ENCODE measurements around the gene ABCD2.
"Not testable (repeated sequence)": the region's sequence is repeated elsewhere in the genome, so short reads cannot be mapped to it uniquely, and the experiment has no call there.

ABCD2 gene

DNA sequence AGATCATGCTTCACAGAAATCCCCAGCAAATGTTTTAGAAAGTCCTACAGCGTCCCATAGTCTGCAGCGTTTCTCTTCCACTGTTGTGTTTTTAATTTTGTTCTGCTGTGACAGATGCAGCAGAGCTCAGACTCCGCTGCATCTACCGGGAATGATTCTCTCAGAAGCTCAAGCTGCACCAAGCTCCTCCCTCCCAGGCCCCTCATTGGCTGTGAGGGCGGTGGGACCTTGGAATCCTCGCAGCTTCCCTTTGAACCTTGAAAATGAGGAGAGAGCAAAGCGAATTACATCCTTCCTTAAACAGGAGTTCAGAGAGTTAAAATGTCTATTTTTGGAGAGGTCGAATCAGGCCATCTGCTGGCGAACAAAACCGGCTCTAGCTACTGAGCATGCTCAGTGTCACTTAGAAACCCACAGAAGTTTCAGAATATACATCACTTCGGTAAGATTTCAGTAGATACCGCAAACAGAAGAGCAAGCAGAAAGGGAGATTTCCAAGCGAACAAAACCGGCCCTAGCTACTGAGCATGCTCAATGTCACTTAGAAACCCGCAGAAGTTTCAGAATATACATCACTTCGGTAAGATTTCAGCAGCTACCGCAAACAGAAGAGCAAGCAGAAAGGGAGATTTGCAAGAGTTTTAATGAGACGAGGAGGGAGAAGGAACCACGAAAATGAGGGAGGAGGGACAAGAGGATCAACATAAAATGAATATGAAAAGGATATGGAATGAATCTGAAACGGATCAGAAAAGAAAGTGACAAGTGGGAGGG lies at the start of gene ABCD2:
Gene ABCD2, minus strand, starts transcription at position 144 of the 774 bp plus-strand sequence. CDS start 188 bp downstream, outside the sequence.
- peak; percentile 76 for DNase-seq

GRCh38 chr12:39660101-39660500 lies 40.5 kb upstream of the ABCD2 start:
- DNase-seq: no peak

DNA sequence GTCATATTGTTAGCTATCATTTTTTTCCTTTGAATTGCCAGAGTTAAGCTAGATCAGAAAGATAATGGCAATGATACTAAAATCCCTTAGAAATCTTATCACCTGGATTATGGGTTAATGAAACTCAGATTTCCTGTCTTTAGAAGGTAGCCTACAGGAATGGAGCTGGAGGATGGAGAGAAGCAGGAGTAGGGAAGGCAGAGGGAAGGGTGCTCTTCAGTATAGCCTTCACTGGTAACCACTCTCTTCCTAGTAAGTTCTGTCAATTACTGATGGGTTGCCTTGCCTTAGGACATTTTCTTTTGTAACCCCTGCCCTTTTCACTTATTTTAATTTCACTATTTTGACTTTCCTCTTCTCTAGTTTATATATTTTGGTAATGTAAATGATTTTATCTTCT lies 27.8 kb upstream of the ABCD2 start:
- DNase-seq: no peak

DNA sequence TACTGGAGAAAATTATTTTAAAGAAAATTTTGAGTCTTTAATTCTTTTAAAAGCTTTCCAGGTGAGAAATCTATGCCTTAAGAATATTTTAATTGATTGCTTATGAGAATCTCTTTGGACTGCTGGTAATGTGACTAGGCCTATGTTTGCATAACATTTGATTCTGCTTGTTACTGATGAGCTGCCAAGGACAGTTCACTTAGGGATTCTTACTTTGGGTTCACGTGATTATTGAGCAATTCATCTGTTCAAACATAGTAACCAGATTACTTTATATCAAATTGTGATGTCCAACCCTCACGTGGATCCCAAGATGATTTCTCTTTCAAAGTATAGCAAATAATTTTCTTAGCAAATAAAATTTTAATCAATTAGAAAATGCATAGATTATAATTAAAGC lies 27.4 kb upstream of the ABCD2 start:
- DNase-seq: no peak

- DNase-seq: no peak
Measured at GRCh38 chr12:39643052-39643451, 23.4 kb upstream of the ABCD2 start.

GRCh38 chr12:39638840-39639239 lies 19.2 kb upstream of the ABCD2 start:
- DNase-seq: no peak

GRCh38 chr12:39638178-39638577 lies 18.6 kb upstream of the ABCD2 start:
- DNase-seq: no peak

- no peak for DNase-seq
Measured at GRCh38 chr12:39632670-39633069, 13.1 kb upstream of the ABCD2 start.

DNA sequence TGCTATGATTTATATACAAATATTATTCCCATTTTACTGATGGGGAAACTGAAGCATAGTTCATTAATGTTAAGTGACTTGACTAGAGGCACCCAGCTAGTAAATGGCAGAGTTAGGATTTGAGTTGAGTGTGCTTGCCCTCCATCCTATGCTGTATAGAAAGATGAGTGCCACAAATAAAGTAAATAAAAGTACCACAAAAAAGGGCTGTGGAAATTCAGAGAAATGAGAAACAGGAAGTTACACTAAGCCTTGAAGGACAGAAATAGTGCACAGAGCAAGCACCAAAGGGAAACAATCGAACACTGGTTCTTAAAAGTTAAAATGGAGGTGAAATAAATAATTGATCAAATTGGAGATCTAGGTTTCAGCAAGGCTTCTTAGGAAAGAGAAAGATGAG lies 9.2 kb upstream of the ABCD2 start:
- no peak for DNase-seq

DNA sequence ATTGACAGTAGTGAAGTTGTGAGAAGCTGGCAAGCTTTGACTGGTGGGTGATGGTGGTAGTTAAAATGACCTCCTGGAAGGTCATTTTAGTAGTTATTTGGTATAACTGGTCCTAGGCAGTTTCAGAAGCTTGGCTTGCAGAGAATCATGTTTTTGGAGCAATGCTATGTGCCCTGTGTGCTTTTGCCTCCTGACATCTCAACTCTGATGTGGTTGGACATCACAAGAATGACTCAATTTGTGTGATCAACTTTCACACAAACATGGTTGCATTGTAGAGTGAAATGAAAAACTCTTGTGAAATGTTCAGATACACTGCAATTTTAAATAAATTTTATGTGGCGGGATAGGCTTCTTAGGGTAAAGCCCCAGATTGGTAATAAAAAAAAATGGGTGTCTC lies 8.3 kb upstream of the ABCD2 start:
- DNase-seq: no peak

GRCh38 chr12:39626033-39626814 lies 6.6 kb upstream of the ABCD2 start:
- no peak for DNase-seq

- DNase-seq: peak; percentile 15
Measured at GRCh38 chr12:39623919-39624318, 4.3 kb upstream of the ABCD2 start.

DNA sequence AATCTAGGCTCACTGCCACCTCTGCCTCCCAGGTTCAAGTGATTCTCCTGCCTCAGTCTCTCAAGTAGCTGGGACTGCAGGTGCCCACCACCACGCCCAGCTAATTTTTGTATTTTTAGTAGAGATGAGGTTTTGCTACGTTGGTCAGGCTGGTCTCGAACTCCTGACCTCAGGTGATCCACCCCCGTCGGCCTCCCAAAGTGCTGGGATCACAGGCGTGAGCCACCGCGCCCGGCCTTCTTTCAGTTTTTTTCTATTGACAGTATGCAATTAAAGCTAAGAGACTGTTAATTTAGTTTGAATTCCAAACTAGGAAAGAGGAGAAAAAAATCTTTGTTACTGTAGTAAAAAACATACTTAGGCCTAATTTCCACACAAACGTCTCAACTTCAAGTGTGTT lies 3.6 kb upstream of the ABCD2 start:
- not testable (repeated sequence) for DNase-seq

- no peak for DNase-seq
Measured at GRCh38 chr12:39622306-39622705, 2.7 kb upstream of the ABCD2 start.

GRCh38 chr12:39621670-39622069 lies 2.1 kb upstream of the ABCD2 start:
- DNase-seq: no peak

DNA sequence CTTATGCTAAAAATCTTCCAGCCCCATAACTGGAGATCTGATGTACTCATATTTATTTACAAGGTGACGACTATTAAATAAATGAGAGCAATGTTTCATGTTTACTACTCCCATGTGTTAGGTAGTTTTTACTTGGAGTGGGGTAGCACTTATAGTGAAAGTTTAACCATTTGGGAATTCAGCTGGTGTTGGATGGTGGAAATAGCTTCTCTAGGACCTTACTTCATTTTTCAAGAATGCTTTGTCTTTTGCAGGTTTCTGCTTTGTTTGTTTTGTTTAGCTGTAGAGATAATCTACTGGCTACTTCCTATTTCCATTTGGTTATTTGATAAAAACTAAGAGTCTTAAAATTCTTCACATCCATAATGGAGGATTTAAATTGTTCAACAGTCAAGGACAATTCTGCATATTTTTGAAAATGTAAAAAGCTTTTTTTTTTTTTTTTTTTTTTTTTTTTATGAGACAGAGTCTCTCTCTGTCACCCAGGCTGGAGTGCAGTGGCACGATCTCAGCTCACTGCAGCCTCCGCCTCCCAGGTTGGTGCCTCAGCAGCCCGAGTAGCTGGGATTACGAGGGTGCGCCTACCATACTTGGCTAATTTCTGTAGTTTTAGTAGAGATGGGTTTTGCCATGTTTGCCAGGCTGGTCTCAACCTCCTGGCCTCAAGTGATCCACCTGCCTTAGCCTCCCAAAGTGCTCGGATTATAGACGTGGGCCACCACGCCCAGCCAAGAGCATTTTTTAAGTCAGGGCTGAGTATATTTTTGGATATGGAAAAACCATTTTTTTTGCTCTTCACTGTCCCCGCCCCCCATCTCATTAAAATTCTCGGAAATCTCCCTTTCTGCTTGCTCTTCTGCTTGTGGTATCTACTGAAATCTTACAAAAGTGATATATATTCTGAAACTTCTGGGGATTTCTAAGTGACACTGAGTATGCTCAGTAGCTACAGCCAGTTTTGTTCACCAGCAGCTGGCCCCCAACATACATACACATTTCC lies 1.4 kb upstream of the ABCD2 start:
- no peak for DNase-seq

DNA sequence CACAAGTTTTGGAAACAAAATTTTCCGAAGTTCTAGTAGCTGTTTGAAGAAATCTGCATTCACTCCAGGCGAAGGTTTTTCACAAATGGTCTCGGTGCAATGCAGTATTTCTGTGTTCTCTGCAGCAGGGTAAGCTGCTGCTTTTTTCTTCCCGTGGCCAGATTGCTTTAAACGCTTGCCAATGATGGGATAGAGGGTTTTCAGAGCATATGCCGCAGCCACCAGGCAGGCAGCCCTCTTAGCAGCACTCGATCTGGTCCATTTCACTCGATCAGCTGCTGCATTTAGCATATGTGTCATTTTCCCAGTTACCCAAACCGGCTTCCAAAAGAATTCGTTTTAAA lies 315 bp downstream of the ABCD2 start:
- no peak for DNase-seq

DNA sequence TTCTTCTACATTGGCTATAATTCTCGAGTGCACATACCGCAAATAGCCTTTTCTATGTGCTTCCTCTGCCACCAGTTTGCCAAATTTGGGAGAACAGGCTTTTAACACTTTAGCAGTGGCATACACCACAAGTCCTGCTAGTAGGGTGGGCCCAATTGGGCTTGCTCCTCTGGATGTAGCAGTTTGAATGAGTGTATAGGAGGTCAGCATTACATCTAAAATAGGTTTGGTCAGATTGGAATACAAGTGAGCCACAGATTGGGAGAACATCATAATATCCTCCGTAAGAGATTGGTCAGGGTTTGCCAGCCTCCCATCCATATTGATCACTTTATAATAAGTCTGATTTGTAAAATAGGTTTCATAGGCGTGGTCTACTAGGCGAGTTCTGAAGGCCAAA lies 902 bp downstream of the ABCD2 start:
- DNase-seq: no peak

DNA sequence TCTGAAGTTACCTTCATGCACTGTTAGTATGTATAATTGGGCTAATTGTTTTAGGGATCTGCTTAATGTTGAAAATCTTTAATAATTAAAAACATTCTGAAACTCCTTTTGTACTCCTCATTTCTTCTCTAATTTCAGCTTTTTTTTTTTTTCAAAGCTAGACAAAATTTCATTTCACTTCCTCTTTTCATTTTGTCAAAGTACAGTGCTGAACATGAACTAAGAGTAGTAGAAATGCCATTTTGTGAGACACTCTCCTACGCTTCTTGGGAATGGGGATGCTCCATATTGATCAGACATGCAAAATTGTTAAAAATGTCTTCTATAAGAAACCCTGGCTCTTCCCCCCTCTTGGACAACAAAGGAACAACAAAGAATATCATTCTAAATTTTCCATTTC lies 1.7 kb downstream of the ABCD2 start:
- DNase-seq: peak; percentile 30

- no peak for DNase-seq
Measured at GRCh38 chr12:39616666-39617065, 2.9 kb downstream of the ABCD2 start.

- DNase-seq: no peak
Measured at GRCh38 chr12:39616251-39616650, 3.4 kb downstream of the ABCD2 start.

GRCh38 chr12:39613525-39613924 lies 6.1 kb downstream of the ABCD2 start:
- no peak for DNase-seq

DNA sequence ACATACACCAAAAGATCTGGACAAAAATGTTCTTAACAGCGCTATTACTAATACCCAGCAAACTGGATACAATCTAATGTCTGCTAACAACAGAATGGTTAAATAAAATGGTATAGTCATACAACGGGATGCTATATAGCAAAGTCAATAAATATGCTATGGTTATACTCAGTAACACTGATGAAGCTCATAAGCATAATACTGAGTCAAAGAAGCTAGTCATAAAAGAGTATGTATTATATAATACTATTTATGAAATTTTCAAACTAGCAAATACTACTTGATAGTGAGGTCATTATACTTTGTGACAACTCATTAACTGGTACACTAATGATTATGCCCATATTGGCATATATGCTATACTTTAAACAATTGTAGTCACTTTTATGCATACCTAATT lies 7.4 kb downstream of the ABCD2 start:
- DNase-seq: no peak

All from suppressor macrophage treated with lipopolysaccharide for 4 hours (primary cell).